ENCODE data around the gene TMEM37. TPM values are rescaled to one million over a fixed set of nuclear protein-coding genes. Genes with fewer than 3 reads are reported as not detected.

The TMEM37 gene
- total and polyA plus RNA-seq, 4 experiments from 2014 or later = 0.44 TPM; not detected in 3

- Mint-ChIP-seq H3K36me3 (no peaks in the 10 kb centered on the region), H3K27me3 (peaks cover 20 to 31% of the 10 kb centered on the region in 2 donors), H3K4me3 (no peak overlapping the region), H3K4me1 (peaks cover 2 to 8% (median 5%) of the 10 kb centered on the region in 4 donors), H3K9me3 (no peaks in the 10 kb centered on the region), H3K27ac (no peak overlapping the region)
- CTCF ChIA-PET (ENCODE audit: partially characterized antibody) = no interaction called here
- Histone ChIP-seq H3K27me3 (ENCODE audit: insufficient read depth, low read length) (peaks cover 8% of the 10 kb centered on the region), H3K4me3 (ENCODE audit: low read length in 2 of 2) (no peak overlapping the region), H3K27ac (ENCODE audit: low read depth, low read length) (no peak overlapping the region), H3K36me3 (ENCODE audit: insufficient read depth, low read length) (no peaks in the 10 kb centered on the region), H3K9me3 (ENCODE audit: control insufficient read depth in 1 of 2, low read length in 2 of 2) (no peaks in the 10 kb centered on the region), H3K4me1 (ENCODE audit: insufficient read depth, low read length) (no peaks in the 10 kb centered on the region)
- POLR2A ChIA-PET (ENCODE audit: partially characterized antibody) = no interaction called here
- intact Hi-C loops (cut with micrococcal nuclease) = no loop called here
- DNase-seq = no peak
Measured at GRCh38 chr2:119435953-119436297, 4.3 kb downstream of the TMEM37 start.

- POLR2A ChIA-PET (ENCODE audit: partially characterized antibody) = no interaction called here
- peaks cover 4% of the 10 kb centered on the region for H3K27me3 ChIP-seq (ENCODE audit: insufficient read depth, low read length)
- H3K4me1 Mint-ChIP-seq = peaks cover under 1 to 6% (median 3%) of the 10 kb centered on the region in 4 donors
Measured at GRCh38 chr2:119436993-119437772, 5.5 kb downstream of the TMEM37 start.

GRCh38 chr2:119438128-119438656 is 6.5 kb downstream of the TMEM37 start:
- peaks cover 6 to 20% of the 10 kb centered on the region in 2 donors for H3K27me3 Mint-ChIP-seq

More at GRCh38 chr2:119436993-119437772, 5.5 kb downstream of the TMEM37 start:
- Mint-ChIP-seq H3K27ac (no peak overlapping the region), H3K4me3 (no peak overlapping the region), H3K36me3 (no peaks in the 10 kb centered on the region), H3K9me3 (no peaks in the 10 kb centered on the region), H3K27me3 (peaks cover 14 to 25% of the 10 kb centered on the region in 2 donors)
- Histone ChIP-seq H3K4me1 (ENCODE audit: insufficient read depth, low read length) (no peaks in the 10 kb centered on the region), H3K4me3 (ENCODE audit: low read length in 2 of 2) (no peak overlapping the region), H3K36me3 (ENCODE audit: insufficient read depth, low read length) (no peaks in the 10 kb centered on the region), H3K9me3 (ENCODE audit: control insufficient read depth in 1 of 2, low read length in 2 of 2) (no peaks in the 10 kb centered on the region), H3K27ac (ENCODE audit: low read depth, low read length) (no peak overlapping the region)
- intact Hi-C loops (cut with micrococcal nuclease) = no loop called here
- DNase-seq = no peak
- CTCF ChIA-PET (ENCODE audit: partially characterized antibody) = no interaction called here

GRCh38 chr2:119438726-119439284 is 7.2 kb downstream of the TMEM37 start:
- POLR2A ChIA-PET (ENCODE audit: partially characterized antibody) = no interaction called here
- H3K9me3 ChIP-seq (ENCODE audit: control insufficient read depth in 1 of 2, low read length in 2 of 2) = no peaks in the 10 kb centered on the region
- no peak overlapping the region for H3K27ac ChIP-seq (ENCODE audit: low read depth, low read length)
- no peak for DNase-seq
- H3K27me3 ChIP-seq (ENCODE audit: insufficient read depth, low read length) = no peaks in the 10 kb centered on the region
- no peaks in the 10 kb centered on the region for H3K36me3 ChIP-seq (ENCODE audit: insufficient read depth, low read length)
- no peak overlapping the region for H3K4me3 Mint-ChIP-seq
- no peak overlapping the region for H3K27ac Mint-ChIP-seq
- H3K4me3 ChIP-seq (ENCODE audit: low read length in 2 of 2) = no peak overlapping the region
- CTCF ChIA-PET (ENCODE audit: partially characterized antibody) = no interaction called here
- no peaks in the 10 kb centered on the region for H3K36me3 Mint-ChIP-seq
- no peaks in the 10 kb centered on the region for H3K4me1 Mint-ChIP-seq
- H3K9me3 Mint-ChIP-seq = no peaks in the 10 kb centered on the region
- no peaks in the 10 kb centered on the region for H3K4me1 ChIP-seq (ENCODE audit: insufficient read depth, low read length)
- peaks cover 4 to 16% of the 10 kb centered on the region in 2 donors for H3K27me3 Mint-ChIP-seq
- intact Hi-C loops (cut with micrococcal nuclease) = no loop called here

More at GRCh38 chr2:119438128-119438656, 6.5 kb downstream of the TMEM37 start:
- ChIA-PET CTCF (ENCODE audit: partially characterized antibody) (no interaction called here), POLR2A (ENCODE audit: partially characterized antibody) (no interaction called here)
- Mint-ChIP-seq H3K9me3 (no peaks in the 10 kb centered on the region), H3K4me3 (no peak overlapping the region), H3K36me3 (no peaks in the 10 kb centered on the region), H3K4me1 (no peaks in the 10 kb centered on the region), H3K27ac (no peak overlapping the region)
- DNase-seq = no peak
- no peak overlapping the region for H3K4me3 ChIP-seq (ENCODE audit: low read length in 2 of 2)
- intact Hi-C loops (cut with micrococcal nuclease) = no loop called here
- no peaks in the 10 kb centered on the region for H3K36me3 ChIP-seq (ENCODE audit: insufficient read depth, low read length)
- no peaks in the 10 kb centered on the region for H3K4me1 ChIP-seq (ENCODE audit: insufficient read depth, low read length)
- no peaks in the 10 kb centered on the region for H3K9me3 ChIP-seq (ENCODE audit: control insufficient read depth in 1 of 2, low read length in 2 of 2)
- H3K27ac ChIP-seq (ENCODE audit: low read depth, low read length) = no peak overlapping the region
- no peaks in the 10 kb centered on the region for H3K27me3 ChIP-seq (ENCODE audit: insufficient read depth, low read length)

GRCh38 chr2:119439574-119440500 is 8.2 kb downstream of the TMEM37 start:
- no peaks in the 10 kb centered on the region for H3K27me3 ChIP-seq (ENCODE audit: insufficient read depth, low read length)
- no peak overlapping the region for H3K4me3 Mint-ChIP-seq
- no peak overlapping the region for H3K27ac ChIP-seq (ENCODE audit: low read depth, low read length)
- H3K27ac Mint-ChIP-seq = no peak overlapping the region
- H3K36me3 Mint-ChIP-seq = no peaks in the 10 kb centered on the region
- no peaks in the 10 kb centered on the region for H3K4me1 Mint-ChIP-seq
- intact Hi-C loops (cut with micrococcal nuclease) = no loop called here
- no peaks in the 10 kb centered on the region for H3K9me3 Mint-ChIP-seq
- DNase-seq = no peak
- H3K36me3 ChIP-seq (ENCODE audit: insufficient read depth, low read length) = no peaks in the 10 kb centered on the region
- peaks cover 4 to 10% of the 10 kb centered on the region in 2 donors for H3K27me3 Mint-ChIP-seq
- ChIA-PET CTCF (ENCODE audit: partially characterized antibody) (no interaction called here), POLR2A (ENCODE audit: partially characterized antibody) (no interaction called here)
- no peaks in the 10 kb centered on the region for H3K4me1 ChIP-seq (ENCODE audit: insufficient read depth, low read length)
- no peak overlapping the region for H3K4me3 ChIP-seq (ENCODE audit: low read length in 2 of 2)
- no peaks in the 10 kb centered on the region for H3K9me3 ChIP-seq (ENCODE audit: control insufficient read depth in 1 of 2, low read length in 2 of 2)

GRCh38 chr2:119440501-119440870 is 8.8 kb downstream of the TMEM37 start:
- Histone ChIP-seq H3K4me1 (ENCODE audit: insufficient read depth, low read length) (no peaks in the 10 kb centered on the region), H3K27me3 (ENCODE audit: insufficient read depth, low read length) (no peaks in the 10 kb centered on the region), H3K9me3 (ENCODE audit: control insufficient read depth in 1 of 2, low read length in 2 of 2) (no peaks in the 10 kb centered on the region), H3K36me3 (ENCODE audit: insufficient read depth, low read length) (no peaks in the 10 kb centered on the region), H3K4me3 (ENCODE audit: low read length in 2 of 2) (no peak overlapping the region), H3K27ac (ENCODE audit: low read depth, low read length) (no peak overlapping the region)
- ChIA-PET POLR2A (ENCODE audit: partially characterized antibody) (no interaction called here), CTCF (ENCODE audit: partially characterized antibody) (no interaction called here)
- H3K27ac Mint-ChIP-seq = no peak overlapping the region
- intact Hi-C loops (cut with micrococcal nuclease) = no loop called here
- no peak for DNase-seq
- H3K27me3 Mint-ChIP-seq = peaks cover 4 to 6% of the 10 kb centered on the region in 2 donors
- H3K9me3 Mint-ChIP-seq = no peaks in the 10 kb centered on the region
- H3K36me3 Mint-ChIP-seq = no peaks in the 10 kb centered on the region
- H3K4me1 Mint-ChIP-seq = no peaks in the 10 kb centered on the region
- no peak overlapping the region for H3K4me3 Mint-ChIP-seq

- no peaks in the 10 kb centered on the region for H3K27me3 ChIP-seq (ENCODE audit: insufficient read depth, low read length)
- Mint-ChIP-seq H3K4me1 (no peaks in the 10 kb centered on the region), H3K36me3 (no peaks in the 10 kb centered on the region), H3K9me3 (no peaks in the 10 kb centered on the region), H3K27ac (no peak overlapping the region), H3K4me3 (no peak overlapping the region), H3K27me3 (peaks cover 2% of the 10 kb centered on the region in 2 donors)
- ChIA-PET POLR2A (ENCODE audit: partially characterized antibody) (no interaction called here), CTCF (ENCODE audit: partially characterized antibody) (no interaction called here)
- no peaks in the 10 kb centered on the region for H3K4me1 ChIP-seq (ENCODE audit: insufficient read depth, low read length)
- no peaks in the 10 kb centered on the region for H3K36me3 ChIP-seq (ENCODE audit: insufficient read depth, low read length)
- no peak overlapping the region for H3K4me3 ChIP-seq (ENCODE audit: low read length in 2 of 2)
- DNase-seq = no peak
- H3K27ac ChIP-seq (ENCODE audit: low read depth, low read length) = no peak overlapping the region
- H3K9me3 ChIP-seq (ENCODE audit: control insufficient read depth in 1 of 2, low read length in 2 of 2) = no peaks in the 10 kb centered on the region
- intact Hi-C loops (cut with micrococcal nuclease) = no loop called here
Measured at GRCh38 chr2:119440873-119441272, 9.2 kb downstream of the TMEM37 start.
